NB4 (cell line): ENCODE data around the gene FRMD4B.

Source experiments
- MYC ChIP-seq: IDR thresholded peaks from 2 replicates; pipeline ENCODE4 v1.6.1; 2011; ENCODE audit warnings: low read depth, low read length
- POLR2A ChIP-seq: IDR thresholded peaks from 2 replicates; pipeline ENCODE4 v1.6.1; 2011; ENCODE audit warnings: mild to moderate bottlenecking; ENCODE audit not compliant: insufficient read length; ENCODE audit errors: extremely low read depth
- TF ChIP-seq, protein P1 (sequence below): IDR thresholded peaks from one replicate; pipeline ENCODE4 v1.5.1; 2012; ENCODE audit warnings: low read depth, low read length
- TF ChIP-seq, protein P2 (sequence below): IDR thresholded peaks from 2 replicates; pipeline ENCODE4 v1.6.1; 2011; ENCODE audit warnings: low read depth, low read length

DNA sequence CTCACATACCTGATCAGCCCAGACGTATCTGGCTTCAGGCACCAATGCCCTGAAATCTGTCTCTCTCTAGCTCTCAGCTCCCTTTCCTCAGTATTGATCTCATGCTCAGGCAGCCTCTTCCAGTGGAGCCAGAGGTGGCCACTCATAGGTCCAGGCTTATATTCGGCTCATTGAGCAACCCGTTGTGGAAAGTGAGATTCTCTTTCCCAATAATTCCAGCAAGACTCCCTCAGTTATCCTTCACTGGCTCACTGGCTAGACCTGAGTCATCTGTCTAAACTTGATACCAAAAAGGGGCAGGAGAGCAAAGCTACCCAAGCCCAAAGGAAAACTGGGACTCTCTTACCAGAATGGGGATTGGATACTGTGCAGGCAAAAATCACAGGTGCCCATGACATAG lies 33.4 kb upstream of the FRMD4B start:
- TF ChIP-seq, protein P1, sequence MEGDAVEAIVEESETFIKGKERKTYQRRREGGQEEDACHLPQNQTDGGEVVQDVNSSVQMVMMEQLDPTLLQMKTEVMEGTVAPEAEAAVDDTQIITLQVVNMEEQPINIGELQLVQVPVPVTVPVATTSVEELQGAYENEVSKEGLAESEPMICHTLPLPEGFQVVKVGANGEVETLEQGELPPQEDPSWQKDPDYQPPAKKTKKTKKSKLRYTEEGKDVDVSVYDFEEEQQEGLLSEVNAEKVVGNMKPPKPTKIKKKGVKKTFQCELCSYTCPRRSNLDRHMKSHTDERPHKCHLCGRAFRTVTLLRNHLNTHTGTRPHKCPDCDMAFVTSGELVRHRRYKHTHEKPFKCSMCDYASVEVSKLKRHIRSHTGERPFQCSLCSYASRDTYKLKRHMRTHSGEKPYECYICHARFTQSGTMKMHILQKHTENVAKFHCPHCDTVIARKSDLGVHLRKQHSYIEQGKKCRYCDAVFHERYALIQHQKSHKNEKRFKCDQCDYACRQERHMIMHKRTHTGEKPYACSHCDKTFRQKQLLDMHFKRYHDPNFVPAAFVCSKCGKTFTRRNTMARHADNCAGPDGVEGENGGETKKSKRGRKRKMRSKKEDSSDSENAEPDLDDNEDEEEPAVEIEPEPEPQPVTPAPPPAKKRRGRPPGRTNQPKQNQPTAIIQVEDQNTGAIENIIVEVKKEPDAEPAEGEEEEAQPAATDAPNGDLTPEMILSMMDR: no peak
- TF ChIP-seq, protein P2, sequence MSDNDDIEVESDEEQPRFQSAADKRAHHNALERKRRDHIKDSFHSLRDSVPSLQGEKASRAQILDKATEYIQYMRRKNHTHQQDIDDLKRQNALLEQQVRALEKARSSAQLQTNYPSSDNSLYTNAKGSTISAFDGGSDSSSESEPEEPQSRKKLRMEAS: no peak
- TF ChIP-seq MYC (no peak), POLR2A (no peak)
